PC-9 (cell line): Measurements from ENCODE around the gene ZNF79.

ENCODE experiments used
- EZH2 ChIP-seq: fragments of 200-600 bp; sonication (generic); IDR thresholded peaks from 2 replicates; pipeline ENCODE4 v1.8.0; 2017; ENCODE audit warnings: antibody characterized with exemption, low read depth
- TF ChIP-seq, protein P1 (sequence below): fragments of 200-600 bp; sonication (generic); conservative IDR thresholded peaks from 2 replicates; pipeline ENCODE4 v1.6.1; 2017; ENCODE audit warnings: mixed run types, antibody characterized with exemption, mild to moderate bottlenecking, moderate library complexity

GRCh38 chr9:127492616-127493015, 68.4 kb downstream of the ZNF79 start:
- TF ChIP-seq, protein P1, sequence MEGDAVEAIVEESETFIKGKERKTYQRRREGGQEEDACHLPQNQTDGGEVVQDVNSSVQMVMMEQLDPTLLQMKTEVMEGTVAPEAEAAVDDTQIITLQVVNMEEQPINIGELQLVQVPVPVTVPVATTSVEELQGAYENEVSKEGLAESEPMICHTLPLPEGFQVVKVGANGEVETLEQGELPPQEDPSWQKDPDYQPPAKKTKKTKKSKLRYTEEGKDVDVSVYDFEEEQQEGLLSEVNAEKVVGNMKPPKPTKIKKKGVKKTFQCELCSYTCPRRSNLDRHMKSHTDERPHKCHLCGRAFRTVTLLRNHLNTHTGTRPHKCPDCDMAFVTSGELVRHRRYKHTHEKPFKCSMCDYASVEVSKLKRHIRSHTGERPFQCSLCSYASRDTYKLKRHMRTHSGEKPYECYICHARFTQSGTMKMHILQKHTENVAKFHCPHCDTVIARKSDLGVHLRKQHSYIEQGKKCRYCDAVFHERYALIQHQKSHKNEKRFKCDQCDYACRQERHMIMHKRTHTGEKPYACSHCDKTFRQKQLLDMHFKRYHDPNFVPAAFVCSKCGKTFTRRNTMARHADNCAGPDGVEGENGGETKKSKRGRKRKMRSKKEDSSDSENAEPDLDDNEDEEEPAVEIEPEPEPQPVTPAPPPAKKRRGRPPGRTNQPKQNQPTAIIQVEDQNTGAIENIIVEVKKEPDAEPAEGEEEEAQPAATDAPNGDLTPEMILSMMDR = no peak
- no peak for TF ChIP-seq EZH2
